Panc1 (cell line): ENCODE data around the gene GPR153. TPM values are rescaled to one million over a fixed set of nuclear protein-coding genes. Genes with fewer than 3 reads are reported as not detected.

Source experiments
- ATAC-seq: fragments of 200-7000 bp; cut with Tn5 transposase; 2 replicates; pipeline ENCODE4 v1.9.1; 2020; ENCODE audit warnings: mild to moderate bottlenecking, moderate library complexity
- BruUV-seq: library from RNA; stranded (reverse); fragments of 400-500 nt; replicated peaks from 2 replicates; lab custom pipeline; 2021; lab: Mats Ljungman, UMichigan
- CTCF ChIA-PET: fragments of 300-600 bp; sonication (Branson Sonifier 250); formaldehyde crosslinking; loops from one replicate; lab custom pipeline; 2022; ENCODE audit warnings: antibody characterized with exemption; lab: Charles Lee
- POLR2A ChIA-PET: fragments of 300-600 bp; sonication (Branson Sonifier 250); formaldehyde crosslinking; loops from one replicate; lab custom pipeline; 2022; ENCODE audit warnings: antibody characterized with exemption; lab: Charles Lee
- DNase-seq: peaks from one replicate; pipeline ENCODE4 v3.0.0-alpha.2; 2010; ENCODE audit warnings: low read depth, low spot score
- H3K27ac ChIP-seq: 2 replicates; pipeline ENCODE4 v1.5.1; 2011; ENCODE audit warnings: mild to moderate bottlenecking, low read length, inconsistent platforms
- H3K27me3 ChIP-seq: fragments of 200-500 bp; sonication (Bioruptor generic); 2 replicates; pipeline ENCODE4 v1.6.0; 2014; ENCODE audit warnings: low read length, inconsistent platforms; ENCODE audit not compliant: control insufficient read depth, insufficient read depth
- H3K36me3 ChIP-seq: fragments of 200-500 bp; sonication (Bioruptor generic); 2 replicates; pipeline ENCODE4 v1.5.1; 2014; ENCODE audit warnings: inconsistent platforms, mild to moderate bottlenecking, low read length, moderate library complexity; ENCODE audit not compliant: control insufficient read depth, insufficient read depth
- H3K4me1 ChIP-seq: 2 replicates; pipeline ENCODE4 v1.5.1; 2011; ENCODE audit warnings: inconsistent platforms, mild to moderate bottlenecking, low read length, moderate library complexity; ENCODE audit not compliant: control insufficient read depth, insufficient read depth
- H3K4me3 ChIP-seq, 2 experiments: 2 replicates each; pipeline ENCODE4 v1.5.1; 2011 to 2012; ENCODE audit warnings: low read depth in 2 of 2, low read length in 2 of 2, mild to moderate bottlenecking in 2 of 2, inconsistent platforms in 1 of 2, moderate library complexity in 1 of 2
- H3K9me3 ChIP-seq: fragments of 200-500 bp; sonication (Bioruptor generic); 2 replicates; pipeline ENCODE4 v1.5.1; 2014; ENCODE audit warnings: low read depth, mild to moderate bottlenecking, inconsistent platforms, low read length, moderate library complexity; ENCODE audit not compliant: control insufficient read depth, insufficient read depth
- POLR2AphosphoS5 ChIP-seq: IDR thresholded peaks from 2 replicates; pipeline ENCODE4 v1.6.1; 2012; ENCODE audit warnings: mild to moderate bottlenecking, low read depth, low read length, moderate library complexity
- SIN3A ChIP-seq: IDR thresholded peaks from 2 replicates; pipeline ENCODE4 v1.6.1; 2012; ENCODE audit warnings: low read depth, mild to moderate bottlenecking, low read length, moderate library complexity, borderline replicate concordance; ENCODE audit not compliant: insufficient read depth
- TCF7L2 ChIP-seq: IDR thresholded peaks from 2 replicates; pipeline ENCODE4 v1.6.1; 2011; ENCODE audit warnings: mild to moderate bottlenecking, low read depth, low read length, inconsistent platforms
- in situ Hi-C: cut with HindIII; loops from 2 replicates; pipeline ENCODE4 v1.10.0; 2016; ENCODE audit warnings: low sequenced_read_pairs, low pct_unique_long_range_greater_than_20kb
- intact Hi-C: fragments of 100-400 bp; cut with micrococcal nuclease; formaldehyde crosslinking; loops from one replicate; pipeline ENCODE4 v1.10.0; 2022; ENCODE audit not compliant: unreplicated experiment
- total RNA-seq: library from RNA; stranded (reverse); gene quantifications from one replicate; pipeline ENCODE4 v1.2.1, GENCODE V29; 2021; ENCODE audit not compliant: unreplicated experiment
- TF ChIP-seq, protein P1 (sequence below), 2 experiments: IDR thresholded peaks; 2 replicates each; pipeline ENCODE4 v1.6.1; 2011 to 2012; ENCODE audit warnings: low read depth in 2 of 2, control low read depth in 1 of 2, low read length in 1 of 2, mild to moderate bottlenecking in 1 of 2, moderate library complexity in 1 of 2; ENCODE audit not compliant: insufficient read depth in 1 of 2
- TF ChIP-seq, protein P2 (sequence below): fragments of 450-650 bp; IDR thresholded peaks from 2 replicates; pipeline ENCODE4 v1.5.1; 2017; ENCODE audit warnings: mild to moderate bottlenecking

Gene GPR153
- total RNA-seq, 1 experiment from 2014 or later, result 5.5 TPM

DNA sequence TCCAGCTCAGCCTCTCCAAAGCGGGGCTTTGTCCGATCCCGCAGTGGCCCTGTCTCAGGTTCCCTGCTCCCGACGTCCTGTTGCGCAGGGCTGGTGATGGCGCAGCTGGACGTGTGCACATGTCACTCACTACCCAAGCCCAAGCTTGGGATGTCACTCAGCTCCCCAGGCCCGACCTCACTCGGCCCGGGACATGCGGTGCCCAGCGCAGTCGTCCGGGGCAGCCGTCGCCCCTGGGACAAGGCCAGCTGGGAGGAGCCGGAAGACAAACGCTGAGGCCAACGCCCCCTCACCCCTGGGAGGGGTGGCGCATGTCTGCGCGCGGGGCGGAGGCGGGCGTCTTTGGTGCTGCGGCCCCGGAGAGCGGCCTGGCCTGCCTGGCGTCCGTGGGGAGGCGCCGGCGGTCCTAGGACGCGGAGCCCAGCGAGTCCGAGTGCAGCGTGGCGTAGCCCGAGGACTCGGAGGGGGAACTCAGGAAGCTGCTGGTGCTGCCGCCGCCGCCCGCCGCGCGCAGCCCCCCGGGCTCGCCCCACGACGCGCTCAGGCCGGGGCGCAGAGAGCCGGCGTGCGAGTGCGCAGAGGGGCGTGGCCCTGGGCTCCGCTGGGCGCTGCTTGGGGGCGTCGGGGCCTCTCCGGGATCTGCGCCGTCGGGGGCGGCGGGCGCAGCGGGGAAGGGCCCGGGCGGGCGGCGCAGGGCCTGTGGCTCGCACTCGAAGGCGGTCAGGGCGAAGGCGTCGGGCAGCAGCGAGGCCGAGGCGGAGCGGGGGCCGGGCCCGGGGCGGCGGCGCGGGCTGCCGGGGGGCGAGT is 11.8 kb downstream of the GPR153 start:
- H3K4me1 ChIP-seq, result peaks cover 10% of the 10 kb centered on the region
- no TSS peak for BruUV-seq
- in situ Hi-C loops, result no loop called here
- no peaks in the 10 kb centered on the region for H3K9me3 ChIP-seq
- CTCF ChIA-PET, result interaction anchor here (0.5 kb wide), 1 partner anchor 109 kb away, joined by 4 read pairs; no protein-coding TSS in a partner anchor
- POLR2A ChIA-PET, result interaction anchor here (0.6 kb wide), 1 partner anchor 44 kb away, joined by 6 read pairs; no protein-coding TSS in a partner anchor
- TF ChIP-seq, protein P1, sequence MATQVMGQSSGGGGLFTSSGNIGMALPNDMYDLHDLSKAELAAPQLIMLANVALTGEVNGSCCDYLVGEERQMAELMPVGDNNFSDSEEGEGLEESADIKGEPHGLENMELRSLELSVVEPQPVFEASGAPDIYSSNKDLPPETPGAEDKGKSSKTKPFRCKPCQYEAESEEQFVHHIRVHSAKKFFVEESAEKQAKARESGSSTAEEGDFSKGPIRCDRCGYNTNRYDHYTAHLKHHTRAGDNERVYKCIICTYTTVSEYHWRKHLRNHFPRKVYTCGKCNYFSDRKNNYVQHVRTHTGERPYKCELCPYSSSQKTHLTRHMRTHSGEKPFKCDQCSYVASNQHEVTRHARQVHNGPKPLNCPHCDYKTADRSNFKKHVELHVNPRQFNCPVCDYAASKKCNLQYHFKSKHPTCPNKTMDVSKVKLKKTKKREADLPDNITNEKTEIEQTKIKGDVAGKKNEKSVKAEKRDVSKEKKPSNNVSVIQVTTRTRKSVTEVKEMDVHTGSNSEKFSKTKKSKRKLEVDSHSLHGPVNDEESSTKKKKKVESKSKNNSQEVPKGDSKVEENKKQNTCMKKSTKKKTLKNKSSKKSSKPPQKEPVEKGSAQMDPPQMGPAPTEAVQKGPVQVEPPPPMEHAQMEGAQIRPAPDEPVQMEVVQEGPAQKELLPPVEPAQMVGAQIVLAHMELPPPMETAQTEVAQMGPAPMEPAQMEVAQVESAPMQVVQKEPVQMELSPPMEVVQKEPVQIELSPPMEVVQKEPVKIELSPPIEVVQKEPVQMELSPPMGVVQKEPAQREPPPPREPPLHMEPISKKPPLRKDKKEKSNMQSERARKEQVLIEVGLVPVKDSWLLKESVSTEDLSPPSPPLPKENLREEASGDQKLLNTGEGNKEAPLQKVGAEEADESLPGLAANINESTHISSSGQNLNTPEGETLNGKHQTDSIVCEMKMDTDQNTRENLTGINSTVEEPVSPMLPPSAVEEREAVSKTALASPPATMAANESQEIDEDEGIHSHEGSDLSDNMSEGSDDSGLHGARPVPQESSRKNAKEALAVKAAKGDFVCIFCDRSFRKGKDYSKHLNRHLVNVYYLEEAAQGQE (IDR thresholded peaks at IDR 0.05; ENCODE audit: insufficient read depth in 1 of 2, low read depth in 2 of 2, low read length in 1 of 2), result 0 out of 4 replicates have a peak, but pooled peaks of 1 of the 2 experiments have one; percentile 42
- no peak; the same call in 1 of the 2 replicates for TF ChIP-seq SIN3A
- TF ChIP-seq TCF7L2, result no peak
- intact Hi-C loops, result loop anchor here (5.0 kb wide), 2 partner anchors 163 to 228 kb away; no protein-coding TSS in a partner anchor
- no peak overlapping the region for H3K27ac ChIP-seq
- H3K36me3 ChIP-seq, result no peaks in the 10 kb centered on the region
- no peak for DNase-seq
- ATAC-seq, result peak; percentile 62
- no peaks in the 10 kb centered on the region; the same call in 1 of the 2 replicates for H3K27me3 ChIP-seq
- peak overlapping the region; percentile 37 to 40 for H3K4me3 ChIP-seq

DNA sequence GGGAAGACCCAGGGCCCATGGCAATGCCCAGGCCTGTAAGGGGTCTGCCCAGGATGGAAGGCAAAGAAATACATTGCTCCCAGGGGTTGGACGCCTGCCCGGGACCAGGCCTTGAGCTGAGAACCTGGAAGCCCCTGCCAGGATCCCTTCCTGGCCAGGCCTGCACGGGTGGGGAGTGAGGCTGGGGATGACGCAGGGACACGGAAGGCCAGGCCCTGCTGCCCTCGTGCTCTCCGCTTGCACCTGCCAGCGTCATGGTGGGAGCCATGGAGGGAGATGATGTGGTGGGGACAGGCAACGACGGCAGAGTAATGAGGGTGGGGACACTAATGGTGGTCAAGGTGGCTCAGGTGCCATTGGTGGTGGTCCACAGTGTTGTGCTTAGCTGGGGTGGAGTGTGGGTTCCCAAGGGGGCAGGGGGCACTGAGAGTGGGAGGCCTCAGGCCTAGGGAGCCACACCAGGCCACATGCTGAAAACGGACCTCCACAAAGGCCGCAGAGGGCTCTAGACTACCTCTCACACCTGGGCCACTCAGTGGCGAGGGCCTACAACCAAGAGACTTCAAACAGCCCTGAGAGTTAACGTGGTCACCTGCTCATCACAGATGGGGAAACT is 12.6 kb downstream of the GPR153 start:
- H3K27ac ChIP-seq, result no peak overlapping the region
- peaks cover 10% of the 10 kb centered on the region for H3K4me1 ChIP-seq
- in situ Hi-C loops (no loop called here), intact Hi-C loops (loop anchor here (5.0 kb wide), 2 partner anchors 164 to 229 kb away; no protein-coding TSS in a partner anchor)
- no peak for DNase-seq
- ATAC-seq, result no peak
- POLR2A ChIA-PET, result interaction anchor here (0.6 kb wide), 1 partner anchor 43 kb away, joined by 6 read pairs; no protein-coding TSS in a partner anchor
- H3K36me3 ChIP-seq, result no peaks in the 10 kb centered on the region
- no peak for TF ChIP-seq POLR2AphosphoS5
- TF ChIP-seq, protein P1 (IDR thresholded peaks at IDR 0.05; ENCODE audit: insufficient read depth in 1 of 2, low read depth in 2 of 2, low read length in 1 of 2), result no peak
- TF ChIP-seq, protein P2, sequence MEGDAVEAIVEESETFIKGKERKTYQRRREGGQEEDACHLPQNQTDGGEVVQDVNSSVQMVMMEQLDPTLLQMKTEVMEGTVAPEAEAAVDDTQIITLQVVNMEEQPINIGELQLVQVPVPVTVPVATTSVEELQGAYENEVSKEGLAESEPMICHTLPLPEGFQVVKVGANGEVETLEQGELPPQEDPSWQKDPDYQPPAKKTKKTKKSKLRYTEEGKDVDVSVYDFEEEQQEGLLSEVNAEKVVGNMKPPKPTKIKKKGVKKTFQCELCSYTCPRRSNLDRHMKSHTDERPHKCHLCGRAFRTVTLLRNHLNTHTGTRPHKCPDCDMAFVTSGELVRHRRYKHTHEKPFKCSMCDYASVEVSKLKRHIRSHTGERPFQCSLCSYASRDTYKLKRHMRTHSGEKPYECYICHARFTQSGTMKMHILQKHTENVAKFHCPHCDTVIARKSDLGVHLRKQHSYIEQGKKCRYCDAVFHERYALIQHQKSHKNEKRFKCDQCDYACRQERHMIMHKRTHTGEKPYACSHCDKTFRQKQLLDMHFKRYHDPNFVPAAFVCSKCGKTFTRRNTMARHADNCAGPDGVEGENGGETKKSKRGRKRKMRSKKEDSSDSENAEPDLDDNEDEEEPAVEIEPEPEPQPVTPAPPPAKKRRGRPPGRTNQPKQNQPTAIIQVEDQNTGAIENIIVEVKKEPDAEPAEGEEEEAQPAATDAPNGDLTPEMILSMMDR, result no peak
- TF ChIP-seq SIN3A, result no peak
- TF ChIP-seq TCF7L2, result no peak
- CTCF ChIA-PET, result interaction anchor here (0.5 to 3.3 kb wide), 5 partner anchors 94 to 1672 kb away, joined by 3 to 29 read pairs (median 4); no protein-coding TSS in a partner anchor
- H3K27me3 ChIP-seq, result no peaks in the 10 kb centered on the region; the same call in 1 of the 2 replicates
- no peak overlapping the region for H3K4me3 ChIP-seq
- no peaks in the 10 kb centered on the region for H3K9me3 ChIP-seq
- no TSS peak for BruUV-seq
